ENCODE results near the gene GAN. TPM values are rescaled to one million over a fixed set of nuclear protein-coding genes. Genes with fewer than 3 reads are reported as not detected.

GAN gene
- total and polyA plus RNA-seq, 2 of the 4 experiments (the other 2 are of a cell fraction) = 1.1 to 5.7 TPM

- POLR2A ChIA-PET (ENCODE audit: unreplicated experiment) = no interaction called here
- no peak overlapping the region for H2BK5ac ChIP-seq (ENCODE audit: low read depth, low read length, poor library complexity, severe bottlenecking)
- CTCF ChIA-PET = no interaction called here
- H2AFZ ChIP-seq (replicated peaks; ENCODE audit: low read length, poor library complexity) = no peak overlapping the region
- no peak overlapping the region for H3K27ac ChIP-seq (ENCODE audit: insufficient read depth, low read length)
- in situ Hi-C loops (cut with MboI; ENCODE audit: low sequenced_read_pairs) = no loop called here
- no peak overlapping the region for H4K8ac ChIP-seq (ENCODE audit: low read depth in 2 of 2, low read length in 2 of 2)
- no peak overlapping the region for H3K4me2 ChIP-seq (ENCODE audit: low read depth, low read length)
- no peak overlapping the region for H3K23ac ChIP-seq (ENCODE audit: low read depth, low read length)
- no peak overlapping the region for H2BK120ac ChIP-seq (ENCODE audit: low read depth, low read length)
- H3K9me1 ChIP-seq (ENCODE audit: insufficient read depth, low read length) = no peaks in the 10 kb centered on the region
- no peaks in the 10 kb centered on the region for H3K27me3 ChIP-seq (ENCODE audit: control insufficient read depth, insufficient read depth, low read length)
- H3K4me3 ChIP-seq (ENCODE audit: insufficient read depth, low read depth, low read length) = no peak overlapping the region
- no peaks in the 10 kb centered on the region; a peak in 1 of 4 replicates for H3K79me1 ChIP-seq (ENCODE audit: low read depth in 1 of 2, low read length in 2 of 2)
- H4K91ac ChIP-seq (ENCODE audit: insufficient read depth, low read depth, low read length) = no peak overlapping the region
- H3K9me3 ChIP-seq (ENCODE audit: control insufficient read depth, insufficient read depth, low read length) = peaks cover 4% of the 10 kb centered on the region; the same call in 1 of the 2 replicates
- H3K14ac ChIP-seq (replicated peaks; ENCODE audit: low read depth, low read length) = no peak overlapping the region
- no peaks in the 10 kb centered on the region for H3K36me3 ChIP-seq (ENCODE audit: control insufficient read depth, insufficient read depth, low read length)
- no peak overlapping the region for H2BK15ac ChIP-seq (ENCODE audit: low read depth, low read length)
- 64% methylated on average over 12 of the region's 21 CpGs; no CpG with 5 or more reads in 1 of the 2 experiments for WGBS, 2 experiments (ENCODE audit: extremely low coverage in 2 of 2, insufficient read length in 1 of 2)
- intact Hi-C loops (cut with micrococcal nuclease) = no loop called here
- no peak for DNase-seq
- no peaks in the 10 kb centered on the region for H4K20me1 ChIP-seq (ENCODE audit: insufficient read depth, low read length)
- H2AK9ac ChIP-seq (replicated peaks; ENCODE audit: low read depth, low read length, poor library complexity) = no peak overlapping the region
- H3K18ac ChIP-seq (ENCODE audit: low read depth, low read length) = no peak overlapping the region
- H3K4me1 ChIP-seq (ENCODE audit: control insufficient read depth, insufficient read depth, low read length) = no peaks in the 10 kb centered on the region
- H3K56ac ChIP-seq (ENCODE audit: extremely low read depth, insufficient read depth, low read length) = no peak overlapping the region
- H4K5ac ChIP-seq (ENCODE audit: low read depth, low read length) = no peak overlapping the region
- no peak overlapping the region for H2BK20ac ChIP-seq (ENCODE audit: low read depth, low read length)
- TF ChIP-seq RAD21 (IDR thresholded peaks at IDR 0.05; ENCODE audit: low read length) (no peak), MXI1 (IDR thresholded peaks at IDR 0.05; ENCODE audit: borderline replicate concordance, low read depth, low read length) (no peak), CHD1 (IDR thresholded peaks at IDR 0.05; ENCODE audit: low read depth, low read length) (no peak), MAFK (IDR thresholded peaks at IDR 0.05; ENCODE audit: low read depth, low read length) (no peak), FOS (IDR thresholded peaks at IDR 0.05; ENCODE audit: low read depth, low read length) (no peak), MAZ (IDR thresholded peaks at IDR 0.05; ENCODE audit: borderline replicate concordance, low read depth, low read length) (no peak), CTCF (conservative IDR thresholded peaks at IDR 0.05; ENCODE audit: low read depth, low read length) (no peak), POLR2A (IDR thresholded peaks at IDR 0.05; ENCODE audit: low read depth, low read length) (no peak)
- TF ChIP-seq, protein P1, sequence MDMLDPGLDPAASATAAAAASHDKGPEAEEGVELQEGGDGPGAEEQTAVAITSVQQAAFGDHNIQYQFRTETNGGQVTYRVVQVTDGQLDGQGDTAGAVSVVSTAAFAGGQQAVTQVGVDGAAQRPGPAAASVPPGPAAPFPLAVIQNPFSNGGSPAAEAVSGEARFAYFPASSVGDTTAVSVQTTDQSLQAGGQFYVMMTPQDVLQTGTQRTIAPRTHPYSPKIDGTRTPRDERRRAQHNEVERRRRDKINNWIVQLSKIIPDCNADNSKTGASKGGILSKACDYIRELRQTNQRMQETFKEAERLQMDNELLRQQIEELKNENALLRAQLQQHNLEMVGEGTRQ (IDR thresholded peaks at IDR 0.05; ENCODE audit: low read depth, low read length) = no peak
- no TSS peak for BruUV-seq (replicated peaks)
- dilution Hi-C loops (cut with HindIII; ENCODE audit: low sequenced_read_pairs, unreplicated experiment) = no loop called here
- no peak for ATAC-seq (ENCODE audit: low read depth)
- H2AK5ac ChIP-seq (ENCODE audit: low read depth, low read length) = no peak overlapping the region
- no peak overlapping the region for H3K9ac ChIP-seq (ENCODE audit: low read depth, low read length)
- no peak overlapping the region for H3K4ac ChIP-seq (ENCODE audit: low read depth, low read length)
These were observed 82.5 kb downstream of the GAN start for GRCh38 chr16:81397058-81397878.

All from IMR-90 (cell line).